ENCODE measurements around the gene ZCRB1.

Gene ZCRB1

GRCh38 chr12:42327227-42327590 lies 1.3 kb upstream of the ZCRB1 start:
- DNase-seq (ENCODE audit: low read depth) = no peak

GRCh38 chr12:42326541-42327226 lies 790 bp upstream of the ZCRB1 start:
- DNase-seq (ENCODE audit: low read depth) = no peak

GRCh38 chr12:42325326-42325652 lies 605 bp downstream of the ZCRB1 start:
- no peak for DNase-seq (ENCODE audit: low read depth)

- DNase-seq (ENCODE audit: low read depth) = no peak
These were observed 2.0 kb downstream of the ZCRB1 start for GRCh38 chr12:42323856-42324255.

- no peak for DNase-seq (ENCODE audit: low read depth)
These were observed 3.3 kb downstream of the ZCRB1 start for GRCh38 chr12:42322567-42322966.

GRCh38 chr12:42320796-42321195 lies 5.1 kb downstream of the ZCRB1 start:
- no peak for DNase-seq (ENCODE audit: low read depth)

GRCh38 chr12:42315108-42315507 lies 10.8 kb downstream of the ZCRB1 start:
- no peak for DNase-seq (ENCODE audit: low read depth)

DNA sequence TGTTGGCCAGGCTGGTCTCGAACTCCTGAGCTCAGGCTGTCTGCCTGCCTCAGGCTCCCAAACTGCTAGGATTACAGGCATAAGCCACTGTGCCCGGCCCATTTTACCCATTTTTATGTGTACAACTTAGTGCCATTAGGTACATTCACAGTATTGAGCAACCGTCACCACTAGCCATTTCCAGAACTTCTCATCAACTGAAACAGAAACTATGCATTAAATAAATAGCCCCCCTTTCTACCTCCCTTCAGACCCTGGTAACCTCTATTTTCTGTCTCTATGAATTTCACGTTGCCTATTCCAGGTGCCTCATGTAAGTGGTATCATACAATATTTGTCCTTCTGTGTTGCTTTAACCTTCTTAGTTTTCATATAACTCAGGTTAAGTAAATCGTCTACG lies 15.9 kb downstream of the ZCRB1 start:
- no peak for DNase-seq (ENCODE audit: low read depth)

DNA sequence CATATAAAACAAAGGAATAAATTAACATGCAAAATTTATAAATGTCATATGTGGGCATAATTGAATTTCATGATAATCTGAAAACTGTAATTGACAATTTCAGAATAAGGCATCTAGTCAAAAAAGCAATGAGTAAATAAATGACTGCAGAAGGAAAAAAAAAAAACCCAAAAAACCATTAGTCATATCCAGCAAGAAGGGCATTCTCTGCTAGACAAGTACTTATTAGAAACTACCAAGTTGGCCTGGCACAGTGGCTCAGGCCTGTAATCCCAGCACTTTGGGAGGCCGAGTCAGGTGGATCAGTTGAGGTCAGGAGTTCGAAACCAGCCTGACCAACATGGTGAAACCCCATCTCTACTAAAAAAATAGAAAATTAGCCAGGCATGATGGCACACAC lies 17.5 kb downstream of the ZCRB1 start:
- DNase-seq (ENCODE audit: low read depth) = no peak

GRCh38 chr12:42306297-42306696 lies 19.6 kb downstream of the ZCRB1 start:
- DNase-seq (ENCODE audit: low read depth) = no peak

DNA sequence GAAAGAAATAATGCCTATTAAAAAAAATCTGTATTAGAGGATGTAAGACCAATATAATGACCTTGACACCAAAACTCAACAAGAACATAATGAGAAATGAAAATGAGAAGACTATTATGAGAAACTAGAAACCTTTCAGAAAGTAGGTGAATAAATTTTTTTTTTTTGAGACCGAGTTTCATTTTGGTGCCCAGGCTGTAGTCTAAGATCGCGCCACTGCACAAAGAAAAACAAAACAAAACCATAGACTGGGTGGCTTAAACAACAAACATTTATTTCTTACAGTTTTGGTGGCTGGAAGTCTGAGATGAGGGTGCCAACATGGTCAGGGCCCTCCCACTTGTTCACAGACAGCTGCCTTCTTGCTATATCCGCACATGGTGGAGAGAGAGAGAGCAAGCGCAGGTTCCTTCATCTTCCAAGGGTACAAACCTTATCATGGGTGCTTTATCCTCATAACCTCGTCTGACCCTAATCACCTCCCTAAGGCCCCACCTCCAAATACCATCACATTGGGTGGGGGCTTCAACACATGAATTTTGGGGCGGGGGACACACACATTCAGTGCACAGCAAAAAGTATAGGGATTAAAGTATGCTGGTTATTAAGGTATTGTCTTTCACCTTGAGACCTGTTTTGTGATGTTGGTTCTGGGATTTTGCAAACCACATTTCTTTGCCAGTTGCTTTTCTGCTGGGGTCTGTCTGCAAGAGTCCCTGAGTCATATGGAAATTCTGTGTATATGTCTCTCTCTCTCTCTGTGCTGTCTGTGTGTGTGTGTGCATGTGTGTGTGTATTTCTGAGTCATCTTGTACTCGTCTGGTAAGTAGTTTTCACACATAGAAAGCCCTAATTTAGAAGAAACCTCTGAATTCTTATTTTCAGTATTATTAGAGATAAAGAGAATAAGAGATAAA lies 26.2 kb downstream of the ZCRB1 start:
- peak; percentile 3 for DNase-seq (ENCODE audit: low read depth)

GRCh38 chr12:42298887-42299286 lies 27.0 kb downstream of the ZCRB1 start:
- no peak for DNase-seq (ENCODE audit: low read depth)

DNA sequence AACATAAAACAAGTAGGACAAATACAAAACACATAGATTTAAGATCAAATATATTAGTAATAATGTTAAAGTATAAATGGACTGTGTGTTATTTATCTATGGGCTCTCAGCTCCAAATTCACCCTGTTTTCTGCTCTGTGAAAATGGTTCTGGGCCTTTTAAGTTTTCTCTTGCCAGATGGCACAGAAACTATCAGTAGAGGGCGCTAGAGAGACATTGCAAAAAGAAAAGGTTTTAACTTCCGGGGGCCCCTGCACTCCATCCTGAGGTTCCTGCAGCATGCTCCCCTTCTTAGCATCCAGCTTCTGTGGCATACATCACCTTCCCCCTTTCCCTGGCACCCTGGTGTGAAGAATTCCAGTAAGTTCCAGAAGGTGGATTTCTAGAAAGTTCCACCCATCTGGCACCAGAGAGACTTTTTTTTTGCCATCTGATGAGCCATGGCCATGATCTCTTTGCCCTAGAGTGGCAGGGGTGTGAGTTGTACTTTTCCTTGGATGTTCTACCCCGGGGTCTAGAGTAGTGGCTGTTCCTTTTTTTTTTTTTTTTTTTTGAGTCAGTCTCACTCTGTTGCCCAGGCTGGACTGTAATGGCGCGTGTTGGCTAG lies 29.3 kb downstream of the ZCRB1 start:
- DNase-seq (ENCODE audit: low read depth) = no peak

DNA sequence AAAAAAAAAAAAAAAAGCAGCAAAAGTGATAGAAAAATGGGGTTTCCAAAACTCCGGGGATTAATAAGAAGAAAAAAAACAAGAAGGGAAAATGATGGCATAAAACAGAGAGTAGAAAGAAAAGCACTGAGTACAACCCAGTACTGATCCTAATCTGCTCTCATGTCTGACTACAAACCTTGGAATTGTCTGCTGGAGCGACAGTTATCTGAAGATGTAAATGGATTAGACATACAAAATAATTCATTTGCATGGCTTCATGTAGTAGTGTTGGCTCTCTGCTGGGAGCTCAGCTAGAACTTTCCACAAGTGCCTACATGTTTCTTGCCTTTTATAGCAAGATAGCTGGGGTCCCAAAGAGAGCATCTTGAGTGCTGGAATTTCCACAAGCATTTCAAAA lies 34.2 kb downstream of the ZCRB1 start:
- DNase-seq (ENCODE audit: low read depth) = no peak

- no peak for DNase-seq (ENCODE audit: low read depth)
These were observed 37.4 kb downstream of the ZCRB1 start for GRCh38 chr12:42288544-42288943.

DNA sequence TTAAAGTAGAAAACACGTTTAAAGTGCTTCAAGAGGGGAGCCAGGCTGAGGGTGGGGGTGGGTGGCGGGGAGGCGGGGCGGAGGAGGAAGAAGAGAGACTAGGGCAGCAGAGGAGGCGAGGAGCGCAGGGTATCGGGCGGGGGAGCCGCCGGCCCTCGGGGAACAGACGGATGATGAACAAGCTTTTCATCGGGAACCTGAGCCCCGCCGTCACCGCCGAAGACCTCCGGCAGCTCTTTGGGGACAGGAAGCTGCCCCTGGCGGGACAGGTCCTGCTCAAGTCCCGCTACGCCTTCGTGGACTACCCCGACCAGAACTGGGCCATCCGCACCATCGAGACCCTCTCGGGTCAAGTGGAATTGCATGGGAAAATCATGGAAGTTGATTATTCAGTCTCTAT lies 39.2 kb downstream of the ZCRB1 start:
- DNase-seq (ENCODE audit: low read depth) = no peak

GRCh38 chr12:42285431-42285830 lies 40.5 kb downstream of the ZCRB1 start:
- no peak for DNase-seq (ENCODE audit: low read depth)

- DNase-seq (ENCODE audit: low read depth) = peak; percentile 17
These were observed 41.0 kb downstream of the ZCRB1 start for GRCh38 chr12:42284876-42285275.

DNA sequence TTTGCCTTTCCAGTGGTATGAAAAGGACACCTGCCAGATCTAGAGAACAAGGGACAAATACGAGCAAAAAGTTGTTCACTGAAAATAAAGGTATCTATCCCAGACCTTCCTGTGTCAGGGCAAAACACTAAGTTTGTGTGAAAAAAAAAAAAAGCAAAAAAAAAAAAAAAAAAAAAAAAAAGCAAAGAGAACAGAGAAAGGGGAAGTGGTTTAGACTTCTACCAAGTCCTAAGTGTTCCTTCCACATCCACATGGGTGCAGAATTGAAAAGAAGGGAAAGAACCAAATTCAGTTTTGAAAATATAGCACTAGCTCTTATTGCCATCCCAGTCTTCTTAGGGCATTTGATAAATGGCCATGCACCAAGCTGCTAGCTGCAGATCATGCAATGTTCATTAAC lies 41.7 kb downstream of the ZCRB1 start:
- no peak for DNase-seq (ENCODE audit: low read depth)

- no peak for DNase-seq (ENCODE audit: low read depth)
These were observed 42.2 kb downstream of the ZCRB1 start for GRCh38 chr12:42283739-42284138.

GRCh38 chr12:42282294-42282693 lies 43.6 kb downstream of the ZCRB1 start:
- DNase-seq (ENCODE audit: low read depth) = no peak

DNA sequence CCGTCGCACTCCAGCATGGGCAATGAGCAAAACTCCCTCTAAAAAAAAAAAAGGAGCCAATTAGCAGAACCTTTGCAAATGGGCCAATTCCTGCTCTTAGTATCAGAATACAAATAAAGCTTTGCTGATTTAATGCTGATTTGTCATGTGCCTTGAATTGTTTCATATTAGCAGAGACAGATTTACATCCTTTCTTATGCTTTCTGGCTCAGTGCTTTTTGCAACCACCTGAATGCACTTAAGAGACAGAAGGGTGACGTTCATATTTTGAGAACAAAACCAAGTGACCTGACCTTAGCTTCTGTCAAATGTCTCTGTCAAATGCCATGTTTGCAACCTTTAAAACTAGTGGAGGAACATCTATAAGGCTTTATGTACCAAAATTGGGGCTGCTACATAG lies 44.0 kb downstream of the ZCRB1 start:
- no peak for DNase-seq (ENCODE audit: low read depth)

- no peak for DNase-seq (ENCODE audit: low read depth)
These were observed 44.6 kb downstream of the ZCRB1 start for GRCh38 chr12:42281278-42281677.

Measured in stromal cell of bone marrow (primary cell).